HepG2 (cell line): ENCODE data around the gene C10orf53. TPM values are rescaled to one million over a fixed set of nuclear protein-coding genes. Genes with fewer than 3 reads are reported as not detected.

Experiments used
- ATAC-seq: fragments of 200-7000 bp; cut with Tn5 transposase; 3 replicates; pipeline ENCODE4 v1.9.1; 2020; ENCODE audit warnings: mild to moderate bottlenecking, moderate library complexity
- BruUV-seq: library from RNA; stranded (reverse); fragments of 400-500 nt; replicated peaks from 2 replicates; lab custom pipeline; 2021; lab: Mats Ljungman, UMichigan
- CTCF ChIA-PET: fragments of 300-600 bp; formaldehyde crosslinking; extraction: SDS; loops from one replicate; lab custom pipeline; 2021; ENCODE audit warnings: low total read pairs, inconsistent platforms, low intra/inter-chr PET ratio; lab: Yijun Ruan, JAX
- POLR2A ChIA-PET: fragments of 350-600 bp; sonication (Branson Sonifier 250); formaldehyde crosslinking; loops from one replicate; lab custom pipeline; 2020; ENCODE audit warnings: antibody characterized with exemption, inconsistent platforms; lab: Yijun Ruan, JAX
- DNase-seq: peaks from one replicate; pipeline ENCODE4 v3.0.0-alpha.2; 2015; ENCODE audit warnings: low spot score
- FAIRE-seq: peaks from 3 replicates; lab custom pipeline; 2011; peaks lifted over from hg19 to GRCh38; lab: Jason Lieb, UNC
- H2AFZ ChIP-seq: one replicate; pipeline ENCODE4 v1.6.1; 2011; ENCODE audit warnings: low read length, inconsistent platforms
- H3K27ac ChIP-seq: fragments of 300-600 bp; 3 replicates; pipeline ENCODE4 v1.8.0; 2011; ENCODE audit warnings: mixed run types, mild to moderate bottlenecking, mixed read lengths, low read length, inconsistent platforms; ENCODE audit not compliant: insufficient read depth; ENCODE audit errors: extremely low read length
- H3K27me3 ChIP-seq, 2 experiments: fragments of 200-600 bp in 1 of 2; 2 replicates in 1 of 2; 3 replicates in 1 of 2; pipeline versions ENCODE4 v1.6.0 to v1.8.0; 2011; ENCODE audit warnings: low read length in 2 of 2, mild to moderate bottlenecking in 2 of 2, moderate library complexity in 2 of 2, inconsistent platforms in 1 of 2; ENCODE audit not compliant: insufficient read depth in 2 of 2, control insufficient read depth in 1 of 2
- H3K36me3 ChIP-seq, 2 experiments: fragments of 200-600 bp in 1 of 2; replicated peaks in 1 of 2; 2 replicates in 1 of 2; 3 replicates in 1 of 2; pipeline versions ENCODE4 v1.5.1 to v1.8.0; 2011; ENCODE audit warnings: low read length in 2 of 2, inconsistent platforms in 1 of 2; ENCODE audit not compliant: insufficient read depth in 2 of 2, control insufficient read depth in 1 of 2
- H3K4me1 ChIP-seq: 2 replicates; pipeline ENCODE4 v1.5.1; 2012; ENCODE audit warnings: low read length, inconsistent platforms; ENCODE audit not compliant: insufficient read depth
- H3K4me2 ChIP-seq: 2 replicates; pipeline ENCODE4 v1.6.0; 2011; ENCODE audit warnings: low read depth, low read length, inconsistent platforms
- H3K4me3 ChIP-seq, 3 experiments: fragments of 200-600 bp in 1 of 3; sonication (generic), shearing (Covaris generic) in 1 of 3; replicated peaks in 1 of 3; 2 replicates each; pipeline ENCODE4 v1.5.1; 2011 to 2016; ENCODE audit warnings: low read length in 3 of 3, inconsistent platforms in 2 of 3, low read depth in 2 of 3, mild to moderate bottlenecking in 2 of 3, control low read depth in 1 of 3, mixed read lengths in 1 of 3; ENCODE audit not compliant: insufficient read depth in 1 of 3
- H3K79me2 ChIP-seq: one replicate; pipeline ENCODE4 v1.6.1; 2011; ENCODE audit warnings: low read length, inconsistent platforms; ENCODE audit not compliant: insufficient read depth
- H3K9ac ChIP-seq: 2 replicates; pipeline ENCODE4 v1.6.0; 2011; ENCODE audit warnings: mild to moderate bottlenecking, low read depth, low read length, inconsistent platforms; ENCODE audit not compliant: insufficient read depth
- H3K9me3 ChIP-seq: 2 replicates; pipeline ENCODE4 v1.5.1; 2012; ENCODE audit warnings: mild to moderate bottlenecking, low read length
- H4K20me1 ChIP-seq: 2 replicates; pipeline ENCODE4 v1.6.0; 2011; ENCODE audit warnings: inconsistent platforms, mild to moderate bottlenecking, low read length, moderate library complexity; ENCODE audit not compliant: insufficient read depth
- GTF3A ChIP-seq: sonication (generic); formaldehyde crosslinking; conservative IDR thresholded peaks from 2 replicates; pipeline ENCODE4 v1.4.0; 2020; ENCODE audit warnings: mild to moderate bottlenecking, missing genetic modification reagents
- MLLT10 ChIP-seq: sonication (generic); formaldehyde crosslinking; IDR thresholded peaks from 2 replicates; pipeline ENCODE4 v1.4.0; 2020; ENCODE audit warnings: missing genetic modification reagents
- NCOA5 ChIP-seq: sonication (generic); formaldehyde crosslinking; IDR thresholded peaks from 2 replicates; pipeline ENCODE4 v1.4.0; 2020; ENCODE audit warnings: missing genetic modification reagents
- STAT5B ChIP-seq: sonication (generic); formaldehyde crosslinking; IDR thresholded peaks from 2 replicates; pipeline ENCODE4 v1.4.0; 2020; ENCODE audit warnings: missing genetic modification reagents
- ZNF446 ChIP-seq: sonication (generic); formaldehyde crosslinking; IDR thresholded peaks from 2 replicates; pipeline ENCODE4 v1.5.0; 2020; ENCODE audit warnings: mild to moderate bottlenecking, missing genetic modification reagents
- ZNF615 ChIP-seq: sonication (generic); formaldehyde crosslinking; IDR thresholded peaks from 2 replicates; pipeline ENCODE4 v1.5.0; 2020; ENCODE audit warnings: mild to moderate bottlenecking, missing genetic modification reagents, borderline replicate concordance
- ZNF776 ChIP-seq: sonication (generic); formaldehyde crosslinking; IDR thresholded peaks from 2 replicates; pipeline ENCODE4 v1.4.0; 2020; ENCODE audit warnings: mild to moderate bottlenecking, missing genetic modification reagents
- ZSCAN30 ChIP-seq: sonication (generic); formaldehyde crosslinking; IDR thresholded peaks from 2 replicates; pipeline ENCODE4 v1.5.0; 2020; ENCODE audit warnings: mild to moderate bottlenecking, missing genetic modification reagents
- WGBS: methylation state at CpG from one replicate; pipeline ENCODE4 v1.1.6; 2017; ENCODE audit warnings: low lambda C conversion rate; 5-methylcytosine and 5-hydroxymethylcytosine counted together
- in situ Hi-C: cut with HindIII; loops from 2 replicates; pipeline ENCODE4 v1.10.0; 2017; ENCODE audit warnings: low pct_unique_long_range_greater_than_20kb; ENCODE audit not compliant: extremely low pct_ligation_motif_present
- intact Hi-C: fragments of 100-400 bp; cut with micrococcal nuclease; formaldehyde crosslinking; loops from one replicate; pipeline ENCODE4 v1.10.0; 2022; ENCODE audit not compliant: unreplicated experiment
- polyA plus RNA-seq, 8 experiments: library from polyadenylated mRNA; depleted of rRNA in 3 of 8; stranded (reverse) in 7 of 8; unstranded in 1 of 8; fragments of >200 nt; fragmentation: Illumina TruSeq in 4 of 8; extraction: Trizol in 4 of 8; gene quantifications; 2 replicates each; pipeline versions ENCODE4 v1.2.1 to v1.2.3, GENCODE V29; 2011 to 2016; ENCODE audit warnings: low read depth in 4 of 8, missing spikeins in 1 of 8, mixed read lengths in 1 of 8; ENCODE audit not compliant: insufficient read depth in 1 of 8
- total RNA-seq, 5 experiments: library from RNA; depleted of rRNA; stranded (reverse); fragments of >200 nt; fragmentation: Illumina TruSeq; extraction: Trizol; gene quantifications; 2 replicates each; pipeline ENCODE4 v1.2.3, GENCODE V29; 2016; ENCODE audit warnings: low read depth in 1 of 5
- TF ChIP-seq, protein P1 (sequence below): sonication (generic); formaldehyde crosslinking; IDR thresholded peaks from 2 replicates; pipeline ENCODE4 v1.4.0; 2020; ENCODE audit warnings: missing genetic modification reagents, borderline replicate concordance
- TF ChIP-seq, protein P2 (sequence below): IDR thresholded peaks from 2 replicates; pipeline ENCODE4 v1.4.0; 2020; ENCODE audit warnings: mild to moderate bottlenecking, missing genetic modification reagents
- TF ChIP-seq, protein P3 (sequence below): sonication (generic); formaldehyde crosslinking; conservative IDR thresholded peaks from 2 replicates; pipeline ENCODE4 v1.5.0; 2020; ENCODE audit warnings: missing genetic modification reagents
- TF ChIP-seq, protein P4 (sequence below): sonication (generic); formaldehyde crosslinking; IDR thresholded peaks from 2 replicates; pipeline ENCODE4 v1.9.0; 2021; ENCODE audit warnings: missing genetic modification reagents, borderline replicate concordance

Gene C10orf53
- total and polyA plus RNA-seq, 2 of the 13 experiments (the other 11 are each of a cell fraction or from before 2014, with no cell fraction given) = not detected

DNA sequence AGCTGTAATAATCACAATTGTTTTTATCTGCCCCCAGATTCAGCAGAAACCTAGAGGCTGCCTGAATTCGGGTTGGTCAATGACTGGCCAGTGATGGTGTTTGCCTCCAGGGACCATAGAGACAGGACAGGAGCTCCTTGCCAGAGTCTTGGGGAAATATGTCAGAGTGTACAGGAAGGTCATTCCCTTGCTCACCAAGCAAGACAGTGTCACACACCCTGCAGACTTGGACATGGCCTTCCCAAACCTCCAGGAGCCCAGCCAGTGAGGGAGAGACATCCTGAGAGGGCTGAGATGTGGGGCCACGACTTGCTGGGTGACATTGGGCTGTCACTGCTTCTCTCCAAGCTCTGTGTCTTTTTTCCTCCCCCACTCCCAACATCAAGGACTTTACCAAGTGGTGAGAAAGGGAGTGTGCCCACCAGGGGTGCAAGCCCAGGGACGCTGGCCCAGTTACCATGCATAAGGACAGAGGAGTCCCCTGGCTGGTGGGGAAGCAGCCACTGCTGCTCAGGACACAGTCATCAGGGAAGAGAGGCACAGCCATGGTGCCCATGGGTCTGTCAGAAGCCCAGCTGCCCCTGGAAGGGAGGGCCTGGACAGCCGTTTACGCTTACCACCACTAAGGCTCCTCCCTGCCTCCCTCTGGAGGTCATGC, 25.3 kb upstream of the C10orf53 start:
- Histone ChIP-seq H3K9ac (no peak overlapping the region), H3K27ac (no peak overlapping the region), H3K4me3 (no peak overlapping the region), H3K4me1 (peaks cover 13% of the 10 kb centered on the region), H3K27me3 (peaks cover 1 to 11% of the 10 kb centered on the region in 2 experiments; a peak in 2 of 5 replicates), H4K20me1 (no peaks in the 10 kb centered on the region), H3K9me3 (peaks cover 8% of the 10 kb centered on the region), H3K4me2 (no peak overlapping the region), H2AFZ (no peak overlapping the region), H3K36me3 (no peaks in the 10 kb centered on the region), H3K79me2 (no peaks in the 10 kb centered on the region)
- 5% methylated on average over 3 of the region's 5 CpGs for WGBS
- ChIA-PET CTCF (no interaction called here), POLR2A (no interaction called here)
- DNase-seq (no peak), ATAC-seq (no peak), FAIRE-seq (no peak)
- intact Hi-C loops = no loop called here
- BruUV-seq = no TSS peak
- in situ Hi-C loops = no loop called here
- TF ChIP-seq, protein P1, sequence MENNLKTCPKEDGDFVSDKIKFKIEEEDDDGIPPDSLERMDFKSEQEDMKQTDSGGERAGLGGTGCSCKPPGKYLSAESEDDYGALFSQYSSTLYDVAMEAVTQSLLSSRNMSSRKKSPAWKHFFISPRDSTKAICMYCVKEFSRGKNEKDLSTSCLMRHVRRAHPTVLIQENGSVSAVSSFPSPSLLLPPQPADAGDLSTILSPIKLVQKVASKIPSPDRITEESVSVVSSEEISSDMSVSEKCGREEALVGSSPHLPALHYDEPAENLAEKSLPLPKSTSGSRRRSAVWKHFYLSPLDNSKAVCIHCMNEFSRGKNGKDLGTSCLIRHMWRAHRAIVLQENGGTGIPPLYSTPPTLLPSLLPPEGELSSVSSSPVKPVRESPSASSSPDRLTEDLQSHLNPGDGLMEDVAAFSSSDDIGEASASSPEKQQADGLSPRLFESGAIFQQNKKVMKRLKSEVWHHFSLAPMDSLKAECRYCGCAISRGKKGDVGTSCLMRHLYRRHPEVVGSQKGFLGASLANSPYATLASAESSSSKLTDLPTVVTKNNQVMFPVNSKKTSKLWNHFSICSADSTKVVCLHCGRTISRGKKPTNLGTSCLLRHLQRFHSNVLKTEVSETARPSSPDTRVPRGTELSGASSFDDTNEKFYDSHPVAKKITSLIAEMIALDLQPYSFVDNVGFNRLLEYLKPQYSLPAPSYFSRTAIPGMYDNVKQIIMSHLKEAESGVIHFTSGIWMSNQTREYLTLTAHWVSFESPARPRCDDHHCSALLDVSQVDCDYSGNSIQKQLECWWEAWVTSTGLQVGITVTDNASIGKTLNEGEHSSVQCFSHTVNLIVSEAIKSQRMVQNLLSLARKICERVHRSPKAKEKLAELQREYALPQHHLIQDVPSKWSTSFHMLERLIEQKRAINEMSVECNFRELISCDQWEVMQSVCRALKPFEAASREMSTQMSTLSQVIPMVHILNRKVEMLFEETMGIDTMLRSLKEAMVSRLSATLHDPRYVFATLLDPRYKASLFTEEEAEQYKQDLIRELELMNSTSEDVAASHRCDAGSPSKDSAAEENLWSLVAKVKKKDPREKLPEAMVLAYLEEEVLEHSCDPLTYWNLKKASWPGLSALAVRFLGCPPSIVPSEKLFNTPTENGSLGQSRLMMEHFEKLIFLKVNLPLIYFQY (CRISPR knock-in tag) = no peak
- TF ChIP-seq, protein P2, sequence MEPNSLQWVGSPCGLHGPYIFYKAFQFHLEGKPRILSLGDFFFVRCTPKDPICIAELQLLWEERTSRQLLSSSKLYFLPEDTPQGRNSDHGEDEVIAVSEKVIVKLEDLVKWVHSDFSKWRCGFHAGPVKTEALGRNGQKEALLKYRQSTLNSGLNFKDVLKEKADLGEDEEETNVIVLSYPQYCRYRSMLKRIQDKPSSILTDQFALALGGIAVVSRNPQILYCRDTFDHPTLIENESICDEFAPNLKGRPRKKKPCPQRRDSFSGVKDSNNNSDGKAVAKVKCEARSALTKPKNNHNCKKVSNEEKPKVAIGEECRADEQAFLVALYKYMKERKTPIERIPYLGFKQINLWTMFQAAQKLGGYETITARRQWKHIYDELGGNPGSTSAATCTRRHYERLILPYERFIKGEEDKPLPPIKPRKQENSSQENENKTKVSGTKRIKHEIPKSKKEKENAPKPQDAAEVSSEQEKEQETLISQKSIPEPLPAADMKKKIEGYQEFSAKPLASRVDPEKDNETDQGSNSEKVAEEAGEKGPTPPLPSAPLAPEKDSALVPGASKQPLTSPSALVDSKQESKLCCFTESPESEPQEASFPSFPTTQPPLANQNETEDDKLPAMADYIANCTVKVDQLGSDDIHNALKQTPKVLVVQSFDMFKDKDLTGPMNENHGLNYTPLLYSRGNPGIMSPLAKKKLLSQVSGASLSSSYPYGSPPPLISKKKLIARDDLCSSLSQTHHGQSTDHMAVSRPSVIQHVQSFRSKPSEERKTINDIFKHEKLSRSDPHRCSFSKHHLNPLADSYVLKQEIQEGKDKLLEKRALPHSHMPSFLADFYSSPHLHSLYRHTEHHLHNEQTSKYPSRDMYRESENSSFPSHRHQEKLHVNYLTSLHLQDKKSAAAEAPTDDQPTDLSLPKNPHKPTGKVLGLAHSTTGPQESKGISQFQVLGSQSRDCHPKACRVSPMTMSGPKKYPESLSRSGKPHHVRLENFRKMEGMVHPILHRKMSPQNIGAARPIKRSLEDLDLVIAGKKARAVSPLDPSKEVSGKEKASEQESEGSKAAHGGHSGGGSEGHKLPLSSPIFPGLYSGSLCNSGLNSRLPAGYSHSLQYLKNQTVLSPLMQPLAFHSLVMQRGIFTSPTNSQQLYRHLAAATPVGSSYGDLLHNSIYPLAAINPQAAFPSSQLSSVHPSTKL (CRISPR knock-in tag) = no peak
- TF ChIP-seq ZSCAN30 (CRISPR knock-in tag) (no peak), NCOA5 (CRISPR knock-in tag) (no peak), STAT5B (CRISPR knock-in tag) (no peak), GTF3A (no peak), ZNF776 (CRISPR knock-in tag) (no peak), MLLT10 (CRISPR knock-in tag) (no peak), ZNF446 (CRISPR knock-in tag) (no peak), ZNF615 (no peak)
- TF ChIP-seq, protein P3, sequence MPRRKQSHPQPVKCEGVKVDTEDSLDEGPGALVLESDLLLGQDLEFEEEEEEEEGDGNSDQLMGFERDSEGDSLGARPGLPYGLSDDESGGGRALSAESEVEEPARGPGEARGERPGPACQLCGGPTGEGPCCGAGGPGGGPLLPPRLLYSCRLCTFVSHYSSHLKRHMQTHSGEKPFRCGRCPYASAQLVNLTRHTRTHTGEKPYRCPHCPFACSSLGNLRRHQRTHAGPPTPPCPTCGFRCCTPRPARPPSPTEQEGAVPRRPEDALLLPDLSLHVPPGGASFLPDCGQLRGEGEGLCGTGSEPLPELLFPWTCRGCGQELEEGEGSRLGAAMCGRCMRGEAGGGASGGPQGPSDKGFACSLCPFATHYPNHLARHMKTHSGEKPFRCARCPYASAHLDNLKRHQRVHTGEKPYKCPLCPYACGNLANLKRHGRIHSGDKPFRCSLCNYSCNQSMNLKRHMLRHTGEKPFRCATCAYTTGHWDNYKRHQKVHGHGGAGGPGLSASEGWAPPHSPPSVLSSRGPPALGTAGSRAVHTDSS (CRISPR knock-in tag) = no peak
- TF ChIP-seq, protein P4, sequence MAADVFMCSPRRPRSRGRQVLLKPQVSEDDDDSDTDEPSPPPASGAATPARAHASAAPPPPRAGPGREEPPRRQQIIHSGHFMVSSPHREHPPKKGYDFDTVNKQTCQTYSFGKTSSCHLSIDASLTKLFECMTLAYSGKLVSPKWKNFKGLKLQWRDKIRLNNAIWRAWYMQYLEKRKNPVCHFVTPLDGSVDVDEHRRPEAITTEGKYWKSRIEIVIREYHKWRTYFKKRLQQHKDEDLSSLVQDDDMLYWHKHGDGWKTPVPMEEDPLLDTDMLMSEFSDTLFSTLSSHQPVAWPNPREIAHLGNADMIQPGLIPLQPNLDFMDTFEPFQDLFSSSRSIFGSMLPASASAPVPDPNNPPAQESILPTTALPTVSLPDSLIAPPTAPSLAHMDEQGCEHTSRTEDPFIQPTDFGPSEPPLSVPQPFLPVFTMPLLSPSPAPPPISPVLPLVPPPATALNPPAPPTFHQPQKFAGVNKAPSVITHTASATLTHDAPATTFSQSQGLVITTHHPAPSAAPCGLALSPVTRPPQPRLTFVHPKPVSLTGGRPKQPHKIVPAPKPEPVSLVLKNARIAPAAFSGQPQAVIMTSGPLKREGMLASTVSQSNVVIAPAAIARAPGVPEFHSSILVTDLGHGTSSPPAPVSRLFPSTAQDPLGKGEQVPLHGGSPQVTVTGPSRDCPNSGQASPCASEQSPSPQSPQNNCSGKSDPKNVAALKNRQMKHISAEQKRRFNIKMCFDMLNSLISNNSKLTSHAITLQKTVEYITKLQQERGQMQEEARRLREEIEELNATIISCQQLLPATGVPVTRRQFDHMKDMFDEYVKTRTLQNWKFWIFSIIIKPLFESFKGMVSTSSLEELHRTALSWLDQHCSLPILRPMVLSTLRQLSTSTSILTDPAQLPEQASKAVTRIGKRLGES = no peak
